GM19372 (cell line): ENCODE measurements around the gene ANKRD40.

Experiments used
- ATAC-seq: cut with Tn5 transposase; IDR thresholded peaks from one replicate; pipeline ENCODE4 v1.9.1; 2021; ENCODE audit warnings: mild to moderate bottlenecking, low read depth, moderate library complexity; ENCODE audit not compliant: unreplicated experiment

The ANKRD40 gene

DNA sequence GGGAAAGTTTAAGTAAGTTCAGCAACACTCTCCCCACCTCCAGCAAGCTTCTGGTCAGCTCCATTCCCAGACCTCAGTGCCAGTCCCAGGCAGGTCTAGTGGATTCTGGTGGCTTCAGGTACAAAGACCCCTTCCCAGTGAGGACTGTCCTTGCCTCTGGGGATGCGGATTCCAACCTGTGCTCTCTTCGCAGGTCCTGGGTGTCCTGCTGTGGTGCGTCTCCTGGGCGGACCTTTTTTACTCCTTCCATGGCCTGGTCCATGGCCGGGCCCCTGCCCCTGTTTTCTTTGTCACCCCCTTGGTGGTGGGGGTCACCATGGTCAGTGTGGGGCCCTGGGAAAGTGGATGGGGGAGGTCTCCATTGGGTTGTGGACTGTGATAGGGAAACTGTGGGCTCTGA, 51.2 kb downstream of the ANKRD40 start:
- no peak for ATAC-seq

DNA sequence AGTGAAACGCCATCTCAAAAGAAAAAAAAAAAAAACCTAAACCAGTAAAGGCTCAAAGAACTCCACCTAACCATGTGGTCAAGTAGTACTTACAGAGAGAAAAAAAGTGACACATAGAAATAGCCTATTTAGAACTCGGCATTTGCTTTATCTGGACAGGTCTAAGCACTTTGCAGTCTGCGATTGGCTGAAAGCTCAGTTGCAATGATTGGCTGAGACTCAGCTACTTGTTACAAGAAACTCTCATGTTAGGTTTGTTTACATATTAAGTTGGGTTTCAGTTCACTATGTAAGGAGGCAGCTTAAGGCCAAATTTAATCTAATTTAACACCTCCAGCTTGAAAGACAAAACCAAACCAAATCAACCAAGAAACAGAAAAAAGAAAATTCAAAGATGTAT, 54.0 kb downstream of the ANKRD40 start:
- ATAC-seq: no peak

DNA sequence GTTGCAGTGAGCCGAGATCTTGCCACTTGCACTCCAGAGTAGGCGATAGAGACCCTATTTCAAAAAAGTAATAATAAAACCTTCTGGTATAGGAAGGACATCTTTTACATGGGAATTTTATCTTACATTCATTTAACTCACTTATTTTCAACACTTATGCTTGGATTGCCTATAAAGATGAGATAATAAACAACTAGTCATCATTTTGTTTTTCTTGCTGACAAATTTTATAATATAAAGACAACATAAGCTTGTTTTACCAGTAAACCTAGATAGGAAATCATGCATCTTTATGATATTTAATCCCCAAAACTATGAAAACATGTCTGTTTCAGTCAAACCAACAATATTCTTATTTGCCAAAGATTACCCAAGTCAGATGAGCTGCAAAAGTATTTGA, 56.1 kb downstream of the ANKRD40 start:
- no peak for ATAC-seq

DNA sequence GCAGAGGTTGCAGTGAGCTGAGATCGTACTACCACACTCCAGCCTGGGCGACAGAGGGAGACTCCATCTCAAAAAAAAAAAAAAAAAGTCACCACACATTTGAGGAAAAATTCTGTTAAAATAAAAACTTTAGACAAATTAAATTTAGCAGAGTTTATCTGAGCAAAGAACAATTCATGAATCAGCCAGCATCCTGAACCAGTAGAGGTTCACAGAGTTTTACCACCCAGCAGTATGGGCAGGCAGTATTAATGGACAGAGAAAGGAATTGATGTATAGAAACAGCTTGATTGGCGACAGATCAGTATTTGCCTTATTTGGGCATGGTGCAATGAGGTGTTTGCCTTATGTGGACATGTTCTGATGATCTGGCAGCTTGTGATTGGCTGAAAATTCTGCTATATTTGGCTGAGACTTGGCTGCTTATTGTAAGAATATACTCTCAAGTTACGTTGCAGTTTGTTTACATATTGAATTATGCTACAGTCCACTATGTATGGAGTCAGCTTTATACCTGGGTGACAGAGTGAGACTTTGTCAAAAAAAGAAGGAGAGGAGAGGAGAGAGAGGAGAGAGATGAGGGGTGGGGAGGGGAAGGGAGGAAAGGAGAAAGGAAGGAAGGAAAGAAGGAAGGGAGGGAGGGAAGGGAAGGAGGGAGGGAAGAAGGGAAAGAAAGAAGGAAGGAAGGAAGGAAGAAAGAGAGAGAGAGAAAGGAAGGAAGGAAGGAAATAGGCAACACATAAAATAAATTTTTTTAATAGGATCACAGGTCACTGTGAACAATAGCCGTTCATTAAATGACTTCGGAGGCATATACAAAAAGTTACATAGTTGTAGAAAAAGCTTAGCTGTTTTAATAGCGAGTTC, 58.4 kb downstream of the ANKRD40 start:
- ATAC-seq: no peak

DNA sequence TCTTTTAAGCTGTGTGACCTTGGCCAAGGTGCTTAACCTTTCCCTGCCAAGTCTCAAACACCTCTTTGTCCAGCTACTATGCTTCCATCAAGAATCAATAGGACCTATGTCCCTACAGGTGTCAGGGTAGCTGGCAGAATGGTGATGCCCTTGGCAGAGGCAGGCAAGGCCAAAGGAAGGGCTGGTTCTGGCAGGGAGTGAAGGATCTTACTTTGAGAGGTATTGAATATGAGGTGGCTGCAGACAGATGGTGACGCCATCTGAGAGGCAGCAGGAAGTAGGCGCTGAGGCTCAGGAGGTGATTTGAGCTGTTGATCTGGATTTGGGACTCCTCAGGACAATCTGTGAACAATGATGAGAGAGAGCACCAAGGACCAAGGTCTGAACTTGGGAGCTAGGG, 60.5 kb downstream of the ANKRD40 start:
- ATAC-seq: no peak

DNA sequence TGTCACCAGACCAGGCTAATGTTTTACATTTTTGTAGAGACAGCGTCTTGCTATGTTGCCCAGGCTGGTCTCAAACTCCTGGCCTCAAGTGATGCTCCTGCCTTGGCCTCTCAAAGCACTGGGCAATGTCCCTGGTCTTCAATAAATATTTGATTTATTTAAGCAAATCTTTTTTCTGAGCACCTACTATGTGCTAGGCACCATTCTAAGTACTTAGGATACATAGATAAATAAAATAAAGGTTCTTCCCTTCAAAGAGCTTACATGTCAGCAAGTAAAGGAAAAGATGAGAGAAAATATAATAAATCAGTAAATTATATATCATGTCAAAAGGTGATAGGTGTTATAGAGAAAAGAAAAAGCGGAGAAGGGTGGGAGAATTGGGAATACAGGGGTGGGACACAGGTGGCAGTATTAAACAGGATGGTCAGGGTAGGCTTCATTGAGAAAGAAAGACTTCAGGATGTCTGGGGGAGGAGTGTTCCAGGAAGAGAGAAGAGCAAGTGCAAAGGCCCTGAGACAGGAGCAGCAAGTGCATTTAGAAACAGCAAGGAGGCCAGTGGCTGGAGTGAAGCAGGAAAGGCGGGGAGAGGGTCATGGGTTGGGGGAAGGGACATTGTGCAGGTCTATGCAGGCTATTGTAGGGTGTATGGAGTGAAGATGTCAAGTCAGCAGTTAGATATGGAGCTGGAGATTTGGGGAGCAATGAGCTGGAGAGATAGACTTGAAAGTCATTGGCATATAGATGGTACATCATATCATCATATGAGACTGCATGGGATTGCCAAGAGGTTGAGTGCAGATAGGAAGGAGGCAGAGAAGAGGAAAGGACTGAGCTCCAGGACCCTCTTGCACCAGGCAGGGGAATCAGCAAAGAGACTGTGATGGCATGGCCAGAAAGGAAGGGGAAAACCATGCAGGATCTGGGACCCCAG, 61.7 kb downstream of the ANKRD40 start:
- ATAC-seq: no peak
